Calu3 (cell line): ENCODE measurements around the gene ABL2. TPM values are rescaled to one million over a fixed set of nuclear protein-coding genes. Genes with fewer than 3 reads are reported as not detected.

Experiments
- BruUV-seq: library from RNA; stranded (reverse); fragments of 400-500 nt; replicated peaks from 2 replicates; lab custom pipeline; 2021; lab: Mats Ljungman, UMichigan
- CTCF ChIA-PET: fragments of 300-600 bp; sonication (Branson Sonifier 250); formaldehyde crosslinking; loops from one replicate; lab custom pipeline; 2022; ENCODE audit warnings: antibody characterized with exemption; lab: Charles Lee
- DNase-seq: peaks from one replicate; pipeline ENCODE4 v3.0.0; 2022
- H3K27ac Mint-ChIP-seq: one replicate; pipeline ENCODE4 v1.8.0; 2022; ENCODE audit warnings: mixed read lengths; ENCODE audit not compliant: unreplicated experiment
- H3K27me3 Mint-ChIP-seq: one replicate; pipeline ENCODE4 v1.8.0; 2022; ENCODE audit warnings: mixed read lengths; ENCODE audit not compliant: unreplicated experiment
- H3K36me3 Mint-ChIP-seq: one replicate; pipeline ENCODE4 v1.8.0; 2022; ENCODE audit warnings: mild to moderate bottlenecking, moderate library complexity, mixed read lengths; ENCODE audit not compliant: insufficient read depth, unreplicated experiment
- H3K4me1 Mint-ChIP-seq: one replicate; pipeline ENCODE4 v1.8.0; 2022; ENCODE audit warnings: mild to moderate bottlenecking, low read depth, mixed read lengths; ENCODE audit not compliant: unreplicated experiment
- H3K4me3 Mint-ChIP-seq: one replicate; pipeline ENCODE4 v1.8.0; 2022; ENCODE audit warnings: mild to moderate bottlenecking, low read depth, moderate library complexity, mixed read lengths; ENCODE audit not compliant: unreplicated experiment
- H3K9me3 Mint-ChIP-seq: one replicate; pipeline ENCODE4 v1.8.0; 2022; ENCODE audit warnings: low read depth, mixed read lengths; ENCODE audit not compliant: unreplicated experiment
- intact Hi-C: fragments of 100-400 bp; cut with micrococcal nuclease; formaldehyde crosslinking; loops from one replicate; pipeline ENCODE4 v1.10.0; 2022; ENCODE audit not compliant: unreplicated experiment
- total RNA-seq: library from RNA; stranded (reverse); gene quantifications from 2 replicates; pipeline ENCODE4 v1.2.3, GENCODE V29; 2022
- TF ChIP-seq, protein P1 (sequence below): fragments of 200-600 bp; IDR thresholded peaks from one replicate; pipeline ENCODE4 v1.8.0; 2022; ENCODE audit warnings: antibody characterized with exemption; ENCODE audit not compliant: unreplicated experiment

Gene ABL2
- total RNA-seq, 1 experiment from 2014 or later: 47.8 TPM

DNA sequence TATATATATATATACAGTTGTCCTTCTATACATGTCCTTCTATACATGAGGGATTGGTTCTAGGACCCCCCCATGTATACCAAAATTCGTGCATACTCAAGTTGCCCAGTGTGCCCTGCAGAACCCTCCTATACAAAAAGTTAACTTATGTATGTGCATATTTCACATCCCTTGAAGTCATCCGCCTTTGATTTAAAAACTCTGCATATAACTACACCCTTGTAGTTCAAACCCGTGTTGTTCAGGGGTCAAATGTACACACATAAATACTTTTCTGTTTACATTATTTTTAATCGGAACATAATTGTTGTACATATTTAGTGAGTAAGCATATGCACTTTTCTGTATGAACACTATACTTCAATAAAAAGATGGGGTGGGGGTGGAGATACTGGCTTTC, 7.7 kb upstream of the ABL2 start:
- BruUV-seq: no TSS peak
- CTCF ChIA-PET: no interaction called here
- TF ChIP-seq, protein P1, sequence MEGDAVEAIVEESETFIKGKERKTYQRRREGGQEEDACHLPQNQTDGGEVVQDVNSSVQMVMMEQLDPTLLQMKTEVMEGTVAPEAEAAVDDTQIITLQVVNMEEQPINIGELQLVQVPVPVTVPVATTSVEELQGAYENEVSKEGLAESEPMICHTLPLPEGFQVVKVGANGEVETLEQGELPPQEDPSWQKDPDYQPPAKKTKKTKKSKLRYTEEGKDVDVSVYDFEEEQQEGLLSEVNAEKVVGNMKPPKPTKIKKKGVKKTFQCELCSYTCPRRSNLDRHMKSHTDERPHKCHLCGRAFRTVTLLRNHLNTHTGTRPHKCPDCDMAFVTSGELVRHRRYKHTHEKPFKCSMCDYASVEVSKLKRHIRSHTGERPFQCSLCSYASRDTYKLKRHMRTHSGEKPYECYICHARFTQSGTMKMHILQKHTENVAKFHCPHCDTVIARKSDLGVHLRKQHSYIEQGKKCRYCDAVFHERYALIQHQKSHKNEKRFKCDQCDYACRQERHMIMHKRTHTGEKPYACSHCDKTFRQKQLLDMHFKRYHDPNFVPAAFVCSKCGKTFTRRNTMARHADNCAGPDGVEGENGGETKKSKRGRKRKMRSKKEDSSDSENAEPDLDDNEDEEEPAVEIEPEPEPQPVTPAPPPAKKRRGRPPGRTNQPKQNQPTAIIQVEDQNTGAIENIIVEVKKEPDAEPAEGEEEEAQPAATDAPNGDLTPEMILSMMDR: no peak
- Mint-ChIP-seq H3K4me1 (peaks cover 9% of the 10 kb centered on the region), H3K27me3 (no peaks in the 10 kb centered on the region), H3K4me3 (no peak overlapping the region), H3K27ac (no peak overlapping the region), H3K36me3 (no peaks in the 10 kb centered on the region), H3K9me3 (no peaks in the 10 kb centered on the region)
- no peak for DNase-seq
- intact Hi-C loops: no loop called here

DNA sequence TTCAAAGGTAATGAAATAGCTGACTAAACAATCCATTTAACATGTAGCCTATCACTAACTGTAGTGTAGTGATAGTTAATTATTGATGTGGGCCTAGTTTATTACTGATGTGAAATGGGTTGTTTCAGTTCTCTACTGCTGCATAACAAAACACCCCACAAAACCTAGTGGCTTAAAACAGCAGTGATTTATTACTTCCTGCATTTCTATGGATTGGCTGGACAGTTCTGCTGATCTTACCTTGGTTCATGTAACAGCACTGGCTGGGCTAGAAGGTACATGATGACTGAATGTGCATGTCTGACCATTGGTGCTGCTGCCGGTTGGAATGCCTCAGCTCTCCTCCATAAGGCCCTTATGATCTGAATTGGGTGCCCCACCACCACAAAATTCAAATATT, 5.4 kb upstream of the ABL2 start:
- no peaks in the 10 kb centered on the region for H3K27me3 Mint-ChIP-seq
- intact Hi-C loops: no loop called here
- TF ChIP-seq, protein P1: no peak
- H3K36me3 Mint-ChIP-seq: peaks cover 6% of the 10 kb centered on the region
- no peak overlapping the region for H3K27ac Mint-ChIP-seq
- no peaks in the 10 kb centered on the region for H3K9me3 Mint-ChIP-seq
- BruUV-seq: no TSS peak
- CTCF ChIA-PET: no interaction called here
- peaks cover 24% of the 10 kb centered on the region for H3K4me1 Mint-ChIP-seq
- no peak for DNase-seq
- H3K4me3 Mint-ChIP-seq: no peak overlapping the region

DNA sequence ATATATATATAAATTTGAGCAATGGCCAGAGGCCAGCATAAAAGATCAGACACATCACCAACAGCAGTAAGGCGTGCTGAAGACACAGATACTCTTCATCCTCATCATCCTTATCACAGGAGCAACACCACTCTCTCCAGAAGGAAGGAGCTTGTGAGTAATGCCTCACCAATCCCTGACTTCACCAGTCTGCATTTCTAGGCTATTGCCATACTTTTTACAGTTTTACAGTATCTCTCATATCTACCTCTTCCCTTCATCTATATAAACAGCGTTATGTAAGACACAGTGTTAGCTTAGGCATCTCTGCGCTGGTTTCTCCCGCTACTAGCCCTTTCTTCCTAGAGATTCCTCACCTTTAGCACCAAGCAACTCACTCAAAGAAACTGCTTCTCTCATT, 2.4 kb upstream of the ABL2 start:
- Mint-ChIP-seq H3K4me3 (no peak overlapping the region), H3K27me3 (no peaks in the 10 kb centered on the region), H3K9me3 (no peaks in the 10 kb centered on the region), H3K36me3 (peaks cover 33% of the 10 kb centered on the region), H3K27ac (no peak overlapping the region), H3K4me1 (peaks cover 33% of the 10 kb centered on the region)
- CTCF ChIA-PET: no interaction called here
- TF ChIP-seq, protein P1: no peak
- BruUV-seq: no TSS peak
- DNase-seq: no peak
- intact Hi-C loops: no loop called here

DNA sequence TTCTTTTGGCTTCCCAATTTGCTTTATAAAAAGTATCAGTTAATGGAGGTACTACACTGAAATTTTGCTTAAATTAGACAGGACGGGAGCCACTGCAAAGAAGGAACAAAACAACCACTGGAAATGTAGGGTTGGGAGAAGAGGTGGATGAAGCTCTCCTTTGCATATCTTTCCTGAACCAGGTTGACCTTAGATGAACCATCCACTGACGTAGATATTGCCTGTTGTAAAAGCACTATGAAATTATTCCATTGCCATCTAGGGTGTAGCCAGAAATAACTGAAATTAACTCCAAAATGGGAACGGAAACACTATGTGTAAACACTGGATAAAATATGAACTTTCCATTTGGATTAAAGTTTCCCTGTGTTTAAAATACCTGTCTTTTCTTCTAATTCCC, 1.2 kb upstream of the ABL2 start:
- H3K27ac Mint-ChIP-seq: peak overlapping the region; percentile 60

More for the DNA sequence above, 1.2 kb upstream of the ABL2 start:
- peaks cover 40% of the 10 kb centered on the region for H3K36me3 Mint-ChIP-seq
- TF ChIP-seq, protein P1: no peak
- H3K27me3 Mint-ChIP-seq: no peaks in the 10 kb centered on the region
- no TSS peak for BruUV-seq
- intact Hi-C loops: no loop called here
- DNase-seq: no peak
- CTCF ChIA-PET: no interaction called here
- peaks cover 40% of the 10 kb centered on the region for H3K4me1 Mint-ChIP-seq
- no peak overlapping the region for H3K4me3 Mint-ChIP-seq
- no peaks in the 10 kb centered on the region for H3K9me3 Mint-ChIP-seq
